ENCODE data around the gene SLC25A40. TPM values are rescaled to one million over a fixed set of nuclear protein-coding genes. Genes with fewer than 3 reads are reported as not detected.

Gene SLC25A40
- total RNA-seq, 1 donor from 2014 or later: 25.6 TPM

GRCh38 chr7:87866089-87866488 lies 10.1 kb downstream of the SLC25A40 start:
- TF ChIP-seq CTCF (IDR thresholded peaks at IDR 0.05; ENCODE audit: unreplicated experiment): no peak
- Mint-ChIP-seq H3K4me3 (no peak overlapping the region), H3K27me3 (ENCODE audit: low read depth) (no peaks in the 10 kb centered on the region), H3K36me3 (peaks cover 65% of the 10 kb centered on the region), H3K4me1 (no peaks in the 10 kb centered on the region), H3K27ac (no peak overlapping the region), H3K9me3 (peaks cover 55% of the 10 kb centered on the region)
- no peak for DNase-seq (ENCODE audit: low spot score in 2 of 2, unreplicated experiment in 2 of 2)

DNA sequence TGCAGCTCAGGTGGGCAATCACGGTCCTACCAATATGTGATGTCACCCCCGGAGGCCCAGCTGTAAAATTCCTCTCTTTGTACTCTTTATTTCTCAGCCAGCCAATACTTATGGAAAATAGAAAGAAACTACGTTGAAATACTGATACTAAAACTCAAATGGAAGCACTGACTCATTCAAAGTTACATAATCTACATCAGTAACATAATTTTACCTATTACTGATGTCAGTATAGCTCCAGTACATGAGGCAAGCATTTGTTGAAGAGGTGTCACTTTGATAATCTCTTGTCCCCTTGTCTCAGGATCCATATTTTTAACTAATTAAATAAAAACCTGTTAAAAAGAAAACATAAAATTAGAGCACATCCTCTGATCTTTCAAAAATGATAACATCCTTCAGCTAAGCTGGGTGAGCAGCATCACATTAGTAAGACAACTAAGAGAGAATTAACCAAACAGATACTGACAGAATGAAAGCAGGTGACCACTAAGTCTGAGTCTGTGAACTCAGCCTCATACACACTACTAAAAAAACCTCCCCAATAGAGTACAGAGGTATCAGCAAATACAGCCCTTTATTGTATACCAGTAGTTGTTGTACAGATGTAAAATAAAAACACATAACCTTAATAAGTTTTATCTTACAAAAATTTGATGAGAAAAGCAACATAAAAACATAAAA lies 17.6 kb downstream of the SLC25A40 start:
- H3K4me1 Mint-ChIP-seq: no peaks in the 10 kb centered on the region
- peaks cover 22% of the 10 kb centered on the region for H3K9me3 Mint-ChIP-seq
- DNase-seq (ENCODE audit: low spot score in 2 of 2, unreplicated experiment in 2 of 2): no peak
- no peak overlapping the region for H3K4me3 Mint-ChIP-seq
- no peaks in the 10 kb centered on the region for H3K27me3 Mint-ChIP-seq (ENCODE audit: low read depth)
- H3K27ac Mint-ChIP-seq: no peak overlapping the region
- H3K36me3 Mint-ChIP-seq: peaks cover 49% of the 10 kb centered on the region
- TF ChIP-seq CTCF (IDR thresholded peaks at IDR 0.05; ENCODE audit: unreplicated experiment): no peak

- Mint-ChIP-seq H3K4me1 (no peaks in the 10 kb centered on the region), H3K36me3 (peaks cover 27% of the 10 kb centered on the region)
These were observed 22.8 kb downstream of the SLC25A40 start for GRCh38 chr7:87853237-87853864.

GRCh38 chr7:87852306-87852705 lies 23.9 kb downstream of the SLC25A40 start:
- H3K27ac Mint-ChIP-seq: no peak overlapping the region
- no peaks in the 10 kb centered on the region for H3K27me3 Mint-ChIP-seq (ENCODE audit: low read depth)
- H3K9me3 Mint-ChIP-seq: no peaks in the 10 kb centered on the region
- DNase-seq (ENCODE audit: low spot score in 2 of 2, unreplicated experiment in 2 of 2): no peak
- no peak for TF ChIP-seq CTCF (IDR thresholded peaks at IDR 0.05; ENCODE audit: unreplicated experiment)
- peaks cover 16% of the 10 kb centered on the region for H3K36me3 Mint-ChIP-seq
- H3K4me1 Mint-ChIP-seq: no peaks in the 10 kb centered on the region
- no peak overlapping the region for H3K4me3 Mint-ChIP-seq

More at GRCh38 chr7:87853237-87853864, 22.8 kb downstream of the SLC25A40 start:
- peaks cover 4% of the 10 kb centered on the region for H3K9me3 Mint-ChIP-seq
- TF ChIP-seq CTCF (IDR thresholded peaks at IDR 0.05; ENCODE audit: unreplicated experiment): no peak
- H3K4me3 Mint-ChIP-seq: no peak overlapping the region
- no peak overlapping the region for H3K27ac Mint-ChIP-seq
- no peak for DNase-seq (ENCODE audit: low spot score in 2 of 2, unreplicated experiment in 2 of 2)
- no peaks in the 10 kb centered on the region for H3K27me3 Mint-ChIP-seq (ENCODE audit: low read depth)

- H3K36me3 Mint-ChIP-seq: peaks cover 13% of the 10 kb centered on the region
- no peaks in the 10 kb centered on the region for H3K9me3 Mint-ChIP-seq
- no peak for TF ChIP-seq CTCF (IDR thresholded peaks at IDR 0.05; ENCODE audit: unreplicated experiment)
- H3K27me3 Mint-ChIP-seq (ENCODE audit: low read depth): no peaks in the 10 kb centered on the region
- H3K4me1 Mint-ChIP-seq: no peaks in the 10 kb centered on the region
- no peak overlapping the region for H3K27ac Mint-ChIP-seq
- H3K4me3 Mint-ChIP-seq: no peak overlapping the region
- no peak for DNase-seq (ENCODE audit: low spot score in 2 of 2, unreplicated experiment in 2 of 2)
These were observed 25.1 kb downstream of the SLC25A40 start for GRCh38 chr7:87850836-87851593.
